Ovary (tissue), 9 donors: ENCODE results near the gene BTBD9. TPM values are rescaled to one million over a fixed set of nuclear protein-coding genes. Genes with fewer than 3 reads are reported as not detected.

ENCODE experiments used
- DNase-seq, 5 donors: peaks; one replicate each; pipeline ENCODE4 v3.0.0-alpha.2; 2019 to 2020
- H3K27ac ChIP-seq, 2 donors: fragments of 200-600 bp; one replicate each; pipeline versions ENCODE4 v1.5.1 to v1.8.0; 2019 to 2022
- H3K27me3 ChIP-seq: fragments of 200-600 bp; one replicate; pipeline ENCODE4 v1.8.0; 2022
- H3K36me3 ChIP-seq: fragments of 200-600 bp; sonication (generic); one replicate; pipeline ENCODE4 v1.5.1; 2019
- H3K4me1 ChIP-seq: one replicate; pipeline ENCODE4 v1.8.1; 2013; ENCODE audit warnings: mild to moderate bottlenecking, moderate library complexity; ENCODE audit not compliant: insufficient read depth
- H3K4me3 ChIP-seq: fragments of 200-600 bp; sonication (generic); one replicate; pipeline ENCODE4 v1.5.1; 2017
- H3K9me3 ChIP-seq, 2 donors: fragments of 200-600 bp in 1 of 2; sonication (generic) in 1 of 2; one replicate each; pipeline versions ENCODE4 v1.5.1 to v1.8.1; 2013 to 2019; ENCODE audit warnings: mild to moderate bottlenecking in 1 of 2, moderate library complexity in 1 of 2
- EP300 ChIP-seq: sonication (generic); formaldehyde crosslinking; IDR thresholded peaks from one replicate; pipeline ENCODE4 v1.6.1; 2017; ENCODE audit warnings: antibody characterized with exemption
- POLR2A ChIP-seq: fragments of 450-650 bp; IDR thresholded peaks from one replicate; pipeline ENCODE4 v1.6.1; 2017; ENCODE audit warnings: antibody characterized with exemption, mild to moderate bottlenecking, moderate library complexity
- WGBS, 3 donors: extraction: QIAGEN DNeasy Blood & Tissue Kit in 1 of 3; methylation state at CpG; one replicate each; pipeline versions ENCODE4 v1.1.5 to v1.1.7; 2013 to 2017; 5-methylcytosine and 5-hydroxymethylcytosine counted together
- intact Hi-C, 4 donors: fragments of 100-400 bp; cut with DNase I; formaldehyde crosslinking; loops; one replicate each; pipeline versions ENCODE4 v1.11.0 to v1.15.1; 2022 to 2023
- polyA plus RNA-seq, 2 donors: library from polyadenylated mRNA; stranded (reverse); fragments of 200-250 nt in 1 of 2; fragments of 350-450 nt in 1 of 2; fragmentation: Illumina TruSeq in 1 of 2; extraction: RNeasy Lipid Tissue Mini Kit (QIAGEN cat#74804) in 1 of 2; gene quantifications; one replicate each; pipeline ENCODE4 v1.2.3, GENCODE V29; 2013 to 2014
- total RNA-seq, 7 donors: library from RNA; depleted of rRNA in 2 of 7; stranded (reverse); fragments of >200 nt in 2 of 7; fragmentation: NEBNext Ultra II Directional in 3 of 7; extraction: Animal tissue kit (Norgen Biotek cat#: 25700) in 3 of 7; gene quantifications; one replicate each; pipeline versions ENCODE4 v1.1.0 to v1.2.4, GENCODE V29; 2016 to 2023
- TF ChIP-seq, protein P1 (sequence below), 3 donors: fragments of 450-650 bp in 2 of 3; fragments of 200-600 bp in 1 of 3; IDR thresholded peaks; one replicate each; pipeline versions ENCODE4 v1.5.1 to v1.8.0; 2016 to 2022; ENCODE audit warnings: antibody characterized with exemption in 3 of 3, mild to moderate bottlenecking in 1 of 3
- donor health status: DM: no; HTN: no; CAD: no; lungs with moderate emphysema.
- donor health status: DM: no; HTN: no; CAD: no.
- donor health status: Bipolar disorder and iron deficiency.
- donor health status: DM: yes; HTN: yes; CAD: no.
- donor health status: DM: no; HTN: no; CAD: no.
- donor health status: DM: yes; HTN: yes; CAD: no.

BTBD9 gene
- total and polyA plus RNA-seq, 9 donors = 7.2 to 28.8 (median 21.0) TPM

DNA sequence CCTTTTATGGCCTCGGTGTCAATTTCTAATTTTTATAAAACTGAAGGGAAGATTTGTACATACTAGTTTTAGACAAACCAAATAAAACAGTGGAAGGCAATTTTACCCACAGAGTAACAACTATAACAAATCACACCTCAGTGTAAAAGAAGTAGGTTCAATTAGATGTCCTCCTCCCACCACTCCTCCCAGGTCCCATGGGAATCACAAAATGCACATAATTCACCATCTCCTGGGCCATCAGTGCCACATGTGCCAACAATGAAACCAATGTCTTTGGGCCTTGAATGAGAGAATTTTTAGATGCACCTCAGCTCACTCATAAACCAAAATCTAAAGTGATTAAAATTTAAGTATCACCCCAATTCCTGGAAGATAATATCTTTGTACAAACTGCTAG, 267.8 kb downstream of the BTBD9 start:
- Histone ChIP-seq H3K36me3 (no peaks in the 10 kb centered on the region), H3K27ac (no peak overlapping the region), H3K27me3 (no peaks in the 10 kb centered on the region), H3K4me3 (no peak overlapping the region), H3K4me1 (peaks cover 7% of the 10 kb centered on the region), H3K9me3 (no peaks in the 10 kb centered on the region)
- WGBS, 3 donors = 91 to 96% (median 94%) methylated on average over 1 of the region's 1 CpG
- DNase-seq = no peak
- no peak for TF ChIP-seq EP300
- no peak for TF ChIP-seq POLR2A
- TF ChIP-seq, protein P1, sequence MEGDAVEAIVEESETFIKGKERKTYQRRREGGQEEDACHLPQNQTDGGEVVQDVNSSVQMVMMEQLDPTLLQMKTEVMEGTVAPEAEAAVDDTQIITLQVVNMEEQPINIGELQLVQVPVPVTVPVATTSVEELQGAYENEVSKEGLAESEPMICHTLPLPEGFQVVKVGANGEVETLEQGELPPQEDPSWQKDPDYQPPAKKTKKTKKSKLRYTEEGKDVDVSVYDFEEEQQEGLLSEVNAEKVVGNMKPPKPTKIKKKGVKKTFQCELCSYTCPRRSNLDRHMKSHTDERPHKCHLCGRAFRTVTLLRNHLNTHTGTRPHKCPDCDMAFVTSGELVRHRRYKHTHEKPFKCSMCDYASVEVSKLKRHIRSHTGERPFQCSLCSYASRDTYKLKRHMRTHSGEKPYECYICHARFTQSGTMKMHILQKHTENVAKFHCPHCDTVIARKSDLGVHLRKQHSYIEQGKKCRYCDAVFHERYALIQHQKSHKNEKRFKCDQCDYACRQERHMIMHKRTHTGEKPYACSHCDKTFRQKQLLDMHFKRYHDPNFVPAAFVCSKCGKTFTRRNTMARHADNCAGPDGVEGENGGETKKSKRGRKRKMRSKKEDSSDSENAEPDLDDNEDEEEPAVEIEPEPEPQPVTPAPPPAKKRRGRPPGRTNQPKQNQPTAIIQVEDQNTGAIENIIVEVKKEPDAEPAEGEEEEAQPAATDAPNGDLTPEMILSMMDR (IDR thresholded peaks at IDR 0.05) = no peak
- intact Hi-C loops = no loop called here

DNA sequence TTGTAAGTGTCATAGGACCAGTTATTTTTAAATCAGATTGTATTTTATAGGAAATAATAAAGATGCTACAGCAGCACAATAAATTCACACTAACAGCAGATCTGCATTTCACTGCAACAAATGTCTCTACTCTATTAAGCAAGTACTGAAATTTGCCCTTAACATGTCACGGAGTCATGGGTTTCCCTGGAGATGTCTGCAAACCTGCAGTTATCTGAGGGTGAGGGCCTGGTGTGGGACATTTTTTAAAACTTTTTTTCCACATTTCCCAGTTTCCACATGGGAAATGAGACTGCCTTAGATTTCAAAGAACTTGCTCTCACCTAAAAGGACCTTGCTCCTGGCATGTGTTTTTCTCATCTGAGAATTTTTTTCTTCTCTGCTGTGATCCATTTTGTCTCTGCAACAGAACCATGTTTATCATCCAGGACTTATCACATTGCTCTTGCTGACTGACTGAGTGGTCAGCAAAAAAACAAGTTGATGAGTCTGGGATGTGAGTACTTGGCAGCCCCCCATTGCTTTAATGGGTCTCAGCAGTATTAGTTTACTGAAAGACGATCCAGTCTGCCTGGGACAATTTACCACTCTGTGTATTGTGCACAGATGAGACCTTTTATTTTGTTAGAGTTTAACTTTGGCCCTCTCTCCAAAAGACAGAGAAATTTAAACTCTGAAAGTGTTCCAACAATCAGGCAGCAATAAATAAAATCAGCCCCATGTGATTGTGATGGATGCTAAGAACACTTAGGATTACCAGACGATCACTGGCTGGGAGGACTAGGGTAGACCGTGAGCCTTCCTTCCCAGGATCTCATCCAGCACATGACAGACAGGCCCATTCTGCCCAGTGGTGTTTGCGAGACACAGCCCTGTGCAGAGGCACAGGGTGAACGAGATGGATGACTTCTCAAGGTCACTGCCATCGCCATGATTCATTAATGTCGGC, 268.8 kb downstream of the BTBD9 start:
- no peaks in the 10 kb centered on the region for H3K9me3 ChIP-seq
- H3K4me1 ChIP-seq = peaks cover 7% of the 10 kb centered on the region
- no peak overlapping the region for H3K4me3 ChIP-seq
- H3K27me3 ChIP-seq = no peaks in the 10 kb centered on the region
- no peak overlapping the region for H3K27ac ChIP-seq
- 22 to 25% (median 23%) methylated on average over 8 of the region's 8 CpGs for WGBS, 3 donors
- intact Hi-C loops = no loop called here
- H3K36me3 ChIP-seq = no peaks in the 10 kb centered on the region
- no peak for TF ChIP-seq EP300
- TF ChIP-seq POLR2A = no peak
- TF ChIP-seq, protein P1 (IDR thresholded peaks at IDR 0.05) = no peak
- peak; percentile 14 to 32 (median 29) for DNase-seq

DNA sequence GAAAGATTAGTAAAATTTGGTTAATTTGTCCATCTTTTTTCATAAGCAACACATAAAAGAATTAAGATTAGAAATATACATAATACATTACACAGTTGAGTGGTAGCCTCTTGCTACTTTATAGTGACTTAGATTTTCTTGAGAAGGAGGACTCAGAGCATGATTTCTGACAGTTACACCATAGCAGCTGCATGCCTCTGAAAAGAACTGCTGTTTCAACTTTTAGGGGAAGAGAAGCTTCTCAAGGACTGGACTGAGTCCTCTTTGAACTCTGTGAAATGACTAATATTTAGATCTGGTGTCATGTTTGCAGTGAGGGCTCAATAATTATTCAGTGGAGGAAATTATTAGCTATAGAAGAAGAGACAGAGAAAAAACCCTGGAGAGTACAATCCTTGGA, 272.5 kb downstream of the BTBD9 start:
- H3K9me3 ChIP-seq = no peaks in the 10 kb centered on the region
- H3K4me1 ChIP-seq = peaks cover 7% of the 10 kb centered on the region
- H3K4me3 ChIP-seq = no peak overlapping the region
- H3K36me3 ChIP-seq = no peaks in the 10 kb centered on the region
- DNase-seq = no peak
- TF ChIP-seq POLR2A = no peak
- no peak for TF ChIP-seq EP300
- TF ChIP-seq, protein P1 (IDR thresholded peaks at IDR 0.05) = no peak
- no peak overlapping the region for H3K27ac ChIP-seq
- intact Hi-C loops = no loop called here
- no peaks in the 10 kb centered on the region for H3K27me3 ChIP-seq

DNA sequence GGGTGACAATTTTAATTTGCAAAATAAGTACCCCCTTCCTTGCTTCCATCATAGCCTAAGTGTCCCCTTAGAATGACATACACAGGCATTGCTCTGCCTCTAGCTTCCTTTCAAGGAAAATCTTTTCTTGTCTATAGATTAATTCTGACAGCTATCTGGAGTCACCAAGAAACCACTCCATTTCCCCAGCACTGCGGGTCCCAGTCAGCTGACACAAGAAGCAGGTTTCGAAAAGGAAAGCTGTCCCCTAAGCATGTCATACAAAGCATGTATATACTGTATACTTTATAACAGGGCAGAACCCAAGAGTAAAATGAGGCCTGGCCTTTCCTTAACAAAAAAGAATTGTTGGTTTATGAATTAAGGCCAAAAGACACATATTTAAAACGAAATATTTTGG, 273.5 kb downstream of the BTBD9 start:
- no peaks in the 10 kb centered on the region for H3K9me3 ChIP-seq
- H3K27me3 ChIP-seq = no peaks in the 10 kb centered on the region
- no peaks in the 10 kb centered on the region for H3K36me3 ChIP-seq
- H3K27ac ChIP-seq = no peak overlapping the region
- TF ChIP-seq, protein P1 (IDR thresholded peaks at IDR 0.05) = no peak
- TF ChIP-seq POLR2A (no peak), EP300 (no peak)
- intact Hi-C loops = no loop called here
- WGBS, 3 donors = 75 to 87% (median 80%) methylated on average over 3 of the region's 3 CpGs
- H3K4me1 ChIP-seq = peaks cover 4% of the 10 kb centered on the region
- no peak for DNase-seq
- no peak overlapping the region for H3K4me3 ChIP-seq
